GM06990 (cell line): ENCODE results near the gene ZFAND2A.
"Not testable (repeated sequence)": the region's sequence is repeated elsewhere in the genome, so short reads cannot be mapped to it uniquely, and the experiment has no call there.

Experiments used
- DNase-seq: peaks from one replicate; pipeline ENCODE4 v3.0.0-alpha.2; 2011; ENCODE audit not compliant: insufficient read length; ENCODE audit errors: extremely low read depth
- H3K27me3 ChIP-seq: replicated peaks from 2 replicates; pipeline ENCODE4 v1.6.0; 2011; ENCODE audit warnings: low read length; ENCODE audit not compliant: control insufficient read depth, insufficient read depth
- H3K36me3 ChIP-seq: 2 replicates; pipeline ENCODE4 v1.5.1; 2011; ENCODE audit warnings: low read length; ENCODE audit not compliant: control insufficient read depth, insufficient read depth
- H3K4me3 ChIP-seq: replicated peaks from 2 replicates; pipeline ENCODE4 v1.5.1; 2011; ENCODE audit warnings: low read depth, mild to moderate bottlenecking, control low read depth, low read length
- TF ChIP-seq, protein P1 (sequence below): IDR thresholded peaks from 2 replicates; pipeline ENCODE4 v1.5.1; 2011; ENCODE audit warnings: low read length, control low read depth, mild to moderate bottlenecking, inconsistent platforms; ENCODE audit not compliant: insufficient read depth, poor library complexity, severe bottlenecking

The ZFAND2A gene

DNA sequence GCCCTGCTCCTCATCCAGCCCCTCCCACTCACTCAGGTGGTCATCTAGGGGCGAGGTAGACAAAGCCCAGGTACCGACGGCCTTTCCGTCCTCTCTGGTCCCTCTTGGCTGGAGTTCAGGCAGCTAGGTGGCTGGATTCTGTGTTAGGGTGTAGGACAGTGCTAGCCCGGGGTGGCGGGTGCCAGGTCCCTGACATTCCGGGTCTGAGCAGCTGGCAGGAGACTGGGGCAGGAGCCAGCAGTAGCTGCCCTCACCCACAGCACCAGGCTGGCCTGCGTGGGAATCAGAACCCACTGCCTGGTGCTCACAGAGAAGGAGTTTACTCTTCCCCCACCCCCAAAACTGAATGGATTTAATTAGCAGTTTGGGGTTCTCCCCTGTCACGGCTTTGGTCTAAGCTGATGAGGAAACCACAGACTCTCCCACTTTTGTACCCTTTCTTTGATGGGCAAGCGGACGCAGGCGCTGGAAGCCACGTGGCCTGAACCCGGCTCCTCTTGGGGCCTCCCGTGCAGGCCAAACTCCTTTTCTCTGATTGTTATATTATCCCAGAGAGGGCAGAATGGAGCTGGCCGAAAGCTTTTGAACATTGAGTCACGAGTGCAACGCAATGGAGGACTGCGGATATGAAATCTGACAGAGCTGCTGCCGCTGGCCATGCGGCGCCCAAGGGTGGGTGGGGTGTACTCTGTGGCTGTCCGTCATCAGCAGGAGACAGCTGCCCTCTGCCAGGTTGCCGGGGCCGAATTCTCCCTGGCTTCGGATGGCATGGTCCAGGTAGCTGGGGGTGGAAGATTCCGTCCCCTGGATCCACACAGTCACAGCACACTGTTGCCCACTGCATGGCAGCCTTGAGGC lies 12.9 kb upstream of the ZFAND2A start:
- H3K27me3 ChIP-seq, result no peaks in the 10 kb centered on the region; the same call in 1 of the 2 replicates
- no peak overlapping the region for H3K4me3 ChIP-seq
- no peaks in the 10 kb centered on the region for H3K36me3 ChIP-seq
- TF ChIP-seq, protein P1, sequence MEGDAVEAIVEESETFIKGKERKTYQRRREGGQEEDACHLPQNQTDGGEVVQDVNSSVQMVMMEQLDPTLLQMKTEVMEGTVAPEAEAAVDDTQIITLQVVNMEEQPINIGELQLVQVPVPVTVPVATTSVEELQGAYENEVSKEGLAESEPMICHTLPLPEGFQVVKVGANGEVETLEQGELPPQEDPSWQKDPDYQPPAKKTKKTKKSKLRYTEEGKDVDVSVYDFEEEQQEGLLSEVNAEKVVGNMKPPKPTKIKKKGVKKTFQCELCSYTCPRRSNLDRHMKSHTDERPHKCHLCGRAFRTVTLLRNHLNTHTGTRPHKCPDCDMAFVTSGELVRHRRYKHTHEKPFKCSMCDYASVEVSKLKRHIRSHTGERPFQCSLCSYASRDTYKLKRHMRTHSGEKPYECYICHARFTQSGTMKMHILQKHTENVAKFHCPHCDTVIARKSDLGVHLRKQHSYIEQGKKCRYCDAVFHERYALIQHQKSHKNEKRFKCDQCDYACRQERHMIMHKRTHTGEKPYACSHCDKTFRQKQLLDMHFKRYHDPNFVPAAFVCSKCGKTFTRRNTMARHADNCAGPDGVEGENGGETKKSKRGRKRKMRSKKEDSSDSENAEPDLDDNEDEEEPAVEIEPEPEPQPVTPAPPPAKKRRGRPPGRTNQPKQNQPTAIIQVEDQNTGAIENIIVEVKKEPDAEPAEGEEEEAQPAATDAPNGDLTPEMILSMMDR, result no peak
- no peak for DNase-seq

DNA sequence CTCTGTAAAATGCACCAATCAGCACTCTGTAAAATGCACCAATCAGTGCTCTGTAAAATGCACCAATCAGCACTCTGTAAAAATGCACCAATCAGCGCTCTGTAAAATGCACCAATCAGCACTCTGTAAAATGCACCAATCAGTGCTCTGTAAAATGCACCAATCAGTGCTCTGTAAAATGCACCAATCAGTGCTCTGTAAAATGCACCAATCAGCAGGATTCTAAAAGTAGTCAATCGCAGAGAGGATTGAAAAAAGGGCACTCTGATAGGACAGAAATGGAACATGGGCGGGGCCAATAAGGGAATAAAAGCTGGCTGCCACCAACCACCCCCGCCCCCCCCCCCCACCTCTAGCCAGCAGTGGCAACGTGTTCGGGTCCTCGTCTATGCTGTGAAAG lies 11.5 kb upstream of the ZFAND2A start:
- H3K4me3 ChIP-seq, H3K36me3 ChIP-seq, H3K27me3 ChIP-seq, DNase-seq: not testable (repeated sequence)

DNA sequence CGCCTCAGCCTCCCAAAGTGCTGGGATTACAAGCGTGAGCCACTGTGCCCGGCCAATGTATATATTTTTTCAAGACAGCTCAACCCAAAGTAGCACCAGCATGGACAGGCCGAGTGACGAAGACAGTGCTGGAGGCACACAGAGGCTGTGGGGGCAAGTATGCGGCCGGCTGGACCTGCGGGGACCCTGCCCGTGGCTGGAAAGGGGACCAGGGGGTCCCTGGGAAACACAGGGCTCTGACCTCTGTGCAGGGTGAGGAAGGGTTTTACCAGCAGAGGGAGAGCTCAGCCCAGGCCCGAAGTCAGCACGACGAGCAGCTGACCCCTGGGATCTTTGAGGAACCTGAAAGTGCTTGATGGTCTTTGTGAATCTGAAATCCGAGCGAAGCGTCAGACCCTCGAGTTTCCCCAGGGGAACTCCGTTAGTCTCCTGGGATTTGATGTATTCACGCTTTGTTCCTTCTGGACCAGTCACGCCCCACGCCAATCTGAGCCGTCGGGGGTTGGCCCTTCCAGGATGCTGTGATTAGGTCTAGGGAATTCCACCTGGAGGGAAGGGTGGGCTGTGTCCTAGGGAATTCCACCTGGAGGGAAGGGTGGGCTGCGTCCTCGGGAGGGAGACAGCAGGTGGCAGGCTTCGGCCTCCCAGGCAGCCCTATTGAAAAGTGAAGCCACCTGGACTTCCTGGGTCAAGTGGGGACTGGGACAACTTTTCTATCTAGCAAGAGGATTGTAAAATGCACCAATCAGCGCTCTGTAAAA lies 10.9 kb upstream of the ZFAND2A start:
- no peaks in the 10 kb centered on the region for H3K27me3 ChIP-seq
- H3K36me3 ChIP-seq, result no peaks in the 10 kb centered on the region
- TF ChIP-seq, protein P1, result no peak
- DNase-seq, result no peak
- H3K4me3 ChIP-seq, result no peak overlapping the region

DNA sequence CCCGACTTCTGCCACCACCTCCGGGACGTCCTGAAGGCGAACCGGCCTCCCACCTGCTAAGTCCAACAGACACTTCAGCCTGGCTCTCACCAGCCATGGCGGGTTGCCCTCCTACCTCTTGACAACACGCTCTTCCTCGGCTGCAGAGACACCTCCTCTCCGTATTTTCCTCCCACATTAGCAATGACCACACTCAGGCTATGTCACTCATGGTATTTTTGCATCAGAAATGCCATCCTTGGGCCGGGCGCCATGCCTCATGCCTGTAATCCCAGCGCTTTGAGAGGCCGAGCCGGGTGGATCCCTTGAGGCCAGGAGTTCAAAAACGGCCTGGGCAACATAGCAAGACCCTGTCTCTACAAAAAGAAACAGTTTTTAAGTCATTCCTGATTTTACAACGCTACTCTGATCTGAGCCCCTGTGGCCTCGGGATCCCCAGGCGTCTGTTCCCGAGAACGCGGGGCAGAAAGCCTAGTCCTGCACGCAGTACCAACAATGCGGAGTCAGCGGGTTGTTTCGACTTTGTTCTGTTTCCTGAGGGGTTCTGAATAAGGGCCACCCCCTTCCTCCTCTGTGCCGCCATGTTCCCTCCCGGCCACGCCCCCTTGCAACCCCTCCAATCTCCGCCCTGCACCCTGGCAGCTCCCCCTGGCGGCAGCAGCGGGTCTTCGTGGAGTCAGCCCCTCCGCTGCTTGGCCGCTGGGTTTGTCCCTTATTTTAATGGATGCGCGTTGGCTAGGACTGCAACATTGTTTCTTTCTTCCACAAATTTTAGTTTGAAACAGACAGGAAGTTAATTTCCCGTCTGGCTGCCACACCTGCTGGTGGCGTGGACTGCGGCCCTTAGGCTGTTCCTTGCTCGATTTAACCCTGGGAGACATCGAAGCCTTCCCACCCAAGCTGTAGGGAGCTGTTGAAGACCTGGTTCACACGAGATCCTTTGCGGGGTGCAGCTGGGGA lies 9.7 kb upstream of the ZFAND2A start:
- TF ChIP-seq, protein P1, result peak; percentile 95
- DNase-seq, result peak; percentile 85
- Histone ChIP-seq H3K4me3 (peak overlapping the region; percentile 57), H3K27me3 (no peaks in the 10 kb centered on the region), H3K36me3 (peaks cover 3% of the 10 kb centered on the region; the same call in 1 of the 2 replicates)

DNA sequence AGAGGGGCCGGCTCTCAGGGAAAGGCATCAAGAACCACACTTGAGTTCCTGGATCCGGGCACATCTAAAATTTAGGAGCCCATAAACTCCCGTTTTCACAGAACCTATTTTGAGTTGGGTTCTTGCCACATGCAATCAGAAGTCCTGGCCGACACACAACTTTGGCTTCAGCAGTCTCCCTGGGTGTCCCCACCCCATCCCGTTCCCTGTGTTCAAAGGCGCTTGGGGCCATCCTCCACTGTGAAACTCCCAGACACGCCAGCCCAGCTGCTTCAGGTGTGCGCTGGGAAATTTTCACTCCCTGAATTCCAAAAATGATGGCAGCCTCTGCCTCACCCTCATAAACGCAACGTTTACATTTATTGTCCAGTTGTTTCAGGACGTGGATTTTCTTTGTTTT lies 8.4 kb upstream of the ZFAND2A start:
- Histone ChIP-seq H3K4me3 (no peak overlapping the region), H3K27me3 (no peaks in the 10 kb centered on the region), H3K36me3 (peaks cover 3% of the 10 kb centered on the region; the same call in 1 of the 2 replicates)
- DNase-seq, result no peak
- TF ChIP-seq, protein P1, result no peak
